ENCODE data around the gene CCL13. TPM values are rescaled to one million over a fixed set of nuclear protein-coding genes. Genes with fewer than 3 reads are reported as not detected.

The CCL13 gene
- polyA plus RNA-seq, 2 of the 4 experiments (the other 2 are of a cell fraction), result not detected

DNA sequence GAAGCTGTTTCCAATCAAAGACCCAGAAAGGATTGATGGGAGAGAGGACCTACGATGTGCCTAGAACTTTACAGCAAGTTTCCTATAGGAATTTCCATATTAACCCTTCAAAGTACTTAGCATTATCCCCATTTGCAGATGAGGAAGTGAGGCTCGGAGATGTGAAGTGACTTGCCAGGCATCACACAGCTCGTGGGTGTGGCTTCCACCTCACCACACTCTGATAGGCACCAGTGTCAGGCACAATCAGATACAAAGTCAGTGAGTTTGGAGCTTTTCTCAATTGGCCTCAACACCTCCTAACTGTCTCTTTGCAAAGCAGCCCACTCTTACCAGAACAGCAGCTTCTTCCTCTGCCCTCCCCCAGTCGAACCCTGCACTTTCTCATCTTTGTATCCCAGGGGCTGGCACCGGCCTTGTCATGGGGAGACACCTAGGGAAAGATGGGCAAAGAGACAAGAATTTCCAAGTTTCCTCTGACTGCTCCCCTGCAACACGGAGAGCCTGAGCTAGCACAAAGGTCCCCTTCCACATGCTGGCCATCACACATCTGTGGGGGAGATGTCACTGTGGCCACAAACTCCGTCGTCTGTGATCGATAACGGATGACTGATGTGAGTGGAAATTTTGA is 44.1 kb downstream of the CCL13 start:
- POLR2A ChIA-PET, result no interaction called here
- Histone ChIP-seq H3K27ac (no peak overlapping the region), H3K4me1 (no peaks in the 10 kb centered on the region), H3K4me2 (no peak overlapping the region), H3K9me3 (no peaks in the 10 kb centered on the region), H3K4me3 (no peak overlapping the region)
- ATAC-seq, result 0 out of 6 replicates have a peak, but pooled peaks of 1 of the 2 experiments have one; percentile 27
- no peak for DNase-seq (ENCODE audit: low read depth in 1 of 2, low spot score in 1 of 2)
- FAIRE-seq, result no peak
- CTCF ChIA-PET, result interaction anchor here (0.7 to 4.8 kb wide), 3 partner anchors 11 to 39 kb away, joined by 3 to 21 read pairs (median 9); no protein-coding TSS in a partner anchor
- TF ChIP-seq CHD2 (IDR thresholded peaks at IDR 0.05; ENCODE audit: low read length, partially characterized antibody), result no peak
- no peak for TF ChIP-seq ZNF302 (CRISPR knock-in tag; IDR thresholded peaks at IDR 0.05)
- TF ChIP-seq, protein P1, sequence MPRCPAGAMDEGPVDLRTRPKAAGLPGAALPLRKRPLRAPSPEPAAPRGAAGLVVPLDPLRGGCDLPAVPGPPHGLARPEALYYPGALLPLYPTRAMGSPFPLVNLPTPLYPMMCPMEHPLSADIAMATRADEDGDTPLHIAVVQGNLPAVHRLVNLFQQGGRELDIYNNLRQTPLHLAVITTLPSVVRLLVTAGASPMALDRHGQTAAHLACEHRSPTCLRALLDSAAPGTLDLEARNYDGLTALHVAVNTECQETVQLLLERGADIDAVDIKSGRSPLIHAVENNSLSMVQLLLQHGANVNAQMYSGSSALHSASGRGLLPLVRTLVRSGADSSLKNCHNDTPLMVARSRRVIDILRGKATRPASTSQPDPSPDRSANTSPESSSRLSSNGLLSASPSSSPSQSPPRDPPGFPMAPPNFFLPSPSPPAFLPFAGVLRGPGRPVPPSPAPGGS (IDR thresholded peaks at IDR 0.05), result no peak
- TF ChIP-seq SMC3 (IDR thresholded peaks at IDR 0.05), result no peak
- TF ChIP-seq RCOR1 (IDR thresholded peaks at IDR 0.05; ENCODE audit: low read depth, low read length), result no peak
- TF ChIP-seq HOXB5 (CRISPR knock-in tag; IDR thresholded peaks at IDR 0.05), result no peak
- no peak for TF ChIP-seq ZSCAN20 (CRISPR knock-in tag; IDR thresholded peaks at IDR 0.05)
- TF ChIP-seq, protein P2, sequence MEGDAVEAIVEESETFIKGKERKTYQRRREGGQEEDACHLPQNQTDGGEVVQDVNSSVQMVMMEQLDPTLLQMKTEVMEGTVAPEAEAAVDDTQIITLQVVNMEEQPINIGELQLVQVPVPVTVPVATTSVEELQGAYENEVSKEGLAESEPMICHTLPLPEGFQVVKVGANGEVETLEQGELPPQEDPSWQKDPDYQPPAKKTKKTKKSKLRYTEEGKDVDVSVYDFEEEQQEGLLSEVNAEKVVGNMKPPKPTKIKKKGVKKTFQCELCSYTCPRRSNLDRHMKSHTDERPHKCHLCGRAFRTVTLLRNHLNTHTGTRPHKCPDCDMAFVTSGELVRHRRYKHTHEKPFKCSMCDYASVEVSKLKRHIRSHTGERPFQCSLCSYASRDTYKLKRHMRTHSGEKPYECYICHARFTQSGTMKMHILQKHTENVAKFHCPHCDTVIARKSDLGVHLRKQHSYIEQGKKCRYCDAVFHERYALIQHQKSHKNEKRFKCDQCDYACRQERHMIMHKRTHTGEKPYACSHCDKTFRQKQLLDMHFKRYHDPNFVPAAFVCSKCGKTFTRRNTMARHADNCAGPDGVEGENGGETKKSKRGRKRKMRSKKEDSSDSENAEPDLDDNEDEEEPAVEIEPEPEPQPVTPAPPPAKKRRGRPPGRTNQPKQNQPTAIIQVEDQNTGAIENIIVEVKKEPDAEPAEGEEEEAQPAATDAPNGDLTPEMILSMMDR (IDR thresholded peaks at IDR 0.05), result no peak
- no peak for TF ChIP-seq TFCP2L1 (CRISPR knock-in tag; IDR thresholded peaks at IDR 0.05)
- no peak for TF ChIP-seq RFX5 (IDR thresholded peaks at IDR 0.05)
- TF ChIP-seq, protein P3, sequence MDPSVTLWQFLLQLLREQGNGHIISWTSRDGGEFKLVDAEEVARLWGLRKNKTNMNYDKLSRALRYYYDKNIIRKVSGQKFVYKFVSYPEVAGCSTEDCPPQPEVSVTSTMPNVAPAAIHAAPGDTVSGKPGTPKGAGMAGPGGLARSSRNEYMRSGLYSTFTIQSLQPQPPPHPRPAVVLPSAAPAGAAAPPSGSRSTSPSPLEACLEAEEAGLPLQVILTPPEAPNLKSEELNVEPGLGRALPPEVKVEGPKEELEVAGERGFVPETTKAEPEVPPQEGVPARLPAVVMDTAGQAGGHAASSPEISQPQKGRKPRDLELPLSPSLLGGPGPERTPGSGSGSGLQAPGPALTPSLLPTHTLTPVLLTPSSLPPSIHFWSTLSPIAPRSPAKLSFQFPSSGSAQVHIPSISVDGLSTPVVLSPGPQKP (IDR thresholded peaks at IDR 0.05; ENCODE audit: low read depth, low read length), result no peak
- TF ChIP-seq CEBPB (IDR thresholded peaks at IDR 0.05), result no peak
- TF ChIP-seq RNF2 (IDR thresholded peaks at IDR 0.05; ENCODE audit: borderline replicate concordance, low read depth), result no peak
- TF ChIP-seq TP53 (CRISPR knock-in tag; IDR thresholded peaks at IDR 0.05), result no peak
- no peak for TF ChIP-seq EHMT2 (IDR thresholded peaks at IDR 0.05; ENCODE audit: low read depth)
- no peak for TF ChIP-seq HDAC2 (IDR thresholded peaks at IDR 0.05)
- no peak for TF ChIP-seq PHF8 (IDR thresholded peaks at IDR 0.05; ENCODE audit: borderline replicate concordance, low read depth)
- no peak for TF ChIP-seq NFE2L2 (conservative IDR thresholded peaks at IDR 0.05; ENCODE audit: low read length)
- TF ChIP-seq SREBF2 (IDR thresholded peaks at IDR 0.05), result no peak
- no peak for TF ChIP-seq FOXS1 (CRISPR knock-in tag; IDR thresholded peaks at IDR 0.05)
- WGBS (ENCODE audit: missing lambda C conversion rate), result 44% methylated on average over 10 of the region's 10 CpGs

DNA sequence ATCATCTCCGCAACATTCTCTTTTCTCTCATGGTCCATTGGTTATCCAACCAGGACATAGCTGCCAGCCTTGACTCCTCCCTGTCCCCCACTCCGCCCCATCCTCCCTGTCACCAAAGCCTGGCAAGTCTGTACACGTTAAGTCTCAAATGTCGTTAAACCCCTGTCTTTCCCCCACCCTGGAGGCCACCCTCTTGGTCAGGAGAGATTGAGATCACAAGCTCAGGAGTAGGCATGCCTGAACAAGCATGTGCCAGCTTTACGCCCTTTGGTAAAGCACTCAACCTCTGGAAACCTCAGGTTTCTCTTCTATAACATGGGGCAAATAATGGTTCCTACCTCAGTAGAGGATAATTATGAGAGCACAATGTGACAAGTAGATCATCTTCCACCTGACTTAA is 44.9 kb downstream of the CCL13 start:
- CTCF ChIA-PET, result interaction anchor here (1.0 to 4.8 kb wide), 3 partner anchors 19 to 242 kb away, joined by 3 to 21 read pairs (median 9); no protein-coding TSS in a partner anchor
- Histone ChIP-seq H3K27ac (no peak overlapping the region), H3K4me3 (no peak overlapping the region), H3K4me1 (no peaks in the 10 kb centered on the region), H3K4me2 (no peak overlapping the region), H3K9me3 (no peaks in the 10 kb centered on the region)
- POLR2A ChIA-PET, result no interaction called here
- no peak for FAIRE-seq
- 0 out of 6 replicates have a peak, but pooled peaks of 1 of the 2 experiments have one; percentile 25 for ATAC-seq
- DNase-seq (ENCODE audit: low read depth in 1 of 2, low spot score in 1 of 2), result no peak
- WGBS (ENCODE audit: missing lambda C conversion rate), result 55% methylated on average over 5 of the region's 5 CpGs
- no peak for TF ChIP-seq TP53 (CRISPR knock-in tag; IDR thresholded peaks at IDR 0.05)
- no peak for TF ChIP-seq MAZ (IDR thresholded peaks at IDR 0.05; ENCODE audit: borderline replicate concordance, low read depth, low read length)
- TF ChIP-seq ZSCAN20 (CRISPR knock-in tag; IDR thresholded peaks at IDR 0.05), result no peak
- TF ChIP-seq POLR2A (IDR thresholded peaks at IDR 0.05; ENCODE audit: low read length), result no peak
- TF ChIP-seq ZC3H11A (IDR thresholded peaks at IDR 0.05), result no peak
- no peak for TF ChIP-seq RNF2 (IDR thresholded peaks at IDR 0.05; ENCODE audit: borderline replicate concordance, low read depth)
- TF ChIP-seq, protein P4, sequence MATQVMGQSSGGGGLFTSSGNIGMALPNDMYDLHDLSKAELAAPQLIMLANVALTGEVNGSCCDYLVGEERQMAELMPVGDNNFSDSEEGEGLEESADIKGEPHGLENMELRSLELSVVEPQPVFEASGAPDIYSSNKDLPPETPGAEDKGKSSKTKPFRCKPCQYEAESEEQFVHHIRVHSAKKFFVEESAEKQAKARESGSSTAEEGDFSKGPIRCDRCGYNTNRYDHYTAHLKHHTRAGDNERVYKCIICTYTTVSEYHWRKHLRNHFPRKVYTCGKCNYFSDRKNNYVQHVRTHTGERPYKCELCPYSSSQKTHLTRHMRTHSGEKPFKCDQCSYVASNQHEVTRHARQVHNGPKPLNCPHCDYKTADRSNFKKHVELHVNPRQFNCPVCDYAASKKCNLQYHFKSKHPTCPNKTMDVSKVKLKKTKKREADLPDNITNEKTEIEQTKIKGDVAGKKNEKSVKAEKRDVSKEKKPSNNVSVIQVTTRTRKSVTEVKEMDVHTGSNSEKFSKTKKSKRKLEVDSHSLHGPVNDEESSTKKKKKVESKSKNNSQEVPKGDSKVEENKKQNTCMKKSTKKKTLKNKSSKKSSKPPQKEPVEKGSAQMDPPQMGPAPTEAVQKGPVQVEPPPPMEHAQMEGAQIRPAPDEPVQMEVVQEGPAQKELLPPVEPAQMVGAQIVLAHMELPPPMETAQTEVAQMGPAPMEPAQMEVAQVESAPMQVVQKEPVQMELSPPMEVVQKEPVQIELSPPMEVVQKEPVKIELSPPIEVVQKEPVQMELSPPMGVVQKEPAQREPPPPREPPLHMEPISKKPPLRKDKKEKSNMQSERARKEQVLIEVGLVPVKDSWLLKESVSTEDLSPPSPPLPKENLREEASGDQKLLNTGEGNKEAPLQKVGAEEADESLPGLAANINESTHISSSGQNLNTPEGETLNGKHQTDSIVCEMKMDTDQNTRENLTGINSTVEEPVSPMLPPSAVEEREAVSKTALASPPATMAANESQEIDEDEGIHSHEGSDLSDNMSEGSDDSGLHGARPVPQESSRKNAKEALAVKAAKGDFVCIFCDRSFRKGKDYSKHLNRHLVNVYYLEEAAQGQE (IDR thresholded peaks at IDR 0.05), result no peak
- no peak for TF ChIP-seq CBX8 (IDR thresholded peaks at IDR 0.05)
- TF ChIP-seq, protein P5, sequence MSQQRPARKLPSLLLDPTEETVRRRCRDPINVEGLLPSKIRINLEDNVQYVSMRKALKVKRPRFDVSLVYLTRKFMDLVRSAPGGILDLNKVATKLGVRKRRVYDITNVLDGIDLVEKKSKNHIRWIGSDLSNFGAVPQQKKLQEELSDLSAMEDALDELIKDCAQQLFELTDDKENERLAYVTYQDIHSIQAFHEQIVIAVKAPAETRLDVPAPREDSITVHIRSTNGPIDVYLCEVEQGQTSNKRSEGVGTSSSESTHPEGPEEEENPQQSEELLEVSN (IDR thresholded peaks at IDR 0.05; ENCODE audit: borderline replicate concordance, low read depth), result no peak
- no peak for TF ChIP-seq NR3C1 (IDR thresholded peaks at IDR 0.05)
- no peak for TF ChIP-seq FOXS1 (CRISPR knock-in tag; IDR thresholded peaks at IDR 0.05)
- TF ChIP-seq, protein P6, sequence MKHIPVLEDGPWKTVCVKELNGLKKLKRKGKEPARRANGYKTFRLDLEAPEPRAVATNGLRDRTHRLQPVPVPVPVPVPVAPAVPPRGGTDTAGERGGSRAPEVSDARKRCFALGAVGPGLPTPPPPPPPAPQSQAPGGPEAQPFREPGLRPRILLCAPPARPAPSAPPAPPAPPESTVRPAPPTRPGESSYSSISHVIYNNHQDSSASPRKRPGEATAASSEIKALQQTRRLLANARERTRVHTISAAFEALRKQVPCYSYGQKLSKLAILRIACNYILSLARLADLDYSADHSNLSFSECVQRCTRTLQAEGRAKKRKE (CRISPR knock-in tag; IDR thresholded peaks at IDR 0.05; ENCODE audit: low read depth), result no peak
- TF ChIP-seq ZNF302 (CRISPR knock-in tag; IDR thresholded peaks at IDR 0.05), result no peak
- TF ChIP-seq RFX5 (IDR thresholded peaks at IDR 0.05), result no peak
